Central memory CD8-positive, alpha-beta T cell (primary cell): Measurements from ENCODE around the gene ZNF622.
"Not testable (repeated sequence)": the region's sequence is repeated elsewhere in the genome, so short reads cannot be mapped to it uniquely, and the experiment has no call there.

Source experiments
- ATAC-seq: fragments of 150-1000 bp; cut with Tn5 transposase; replicated peaks from 2 replicates; pipeline ENCODE4 v1.10.0; 2022; ENCODE audit warnings: mild to moderate bottlenecking, moderate FRiP score, moderate number of reproducible peaks; ENCODE audit not compliant: poor library complexity, severe bottlenecking; ENCODE audit errors: extremely low read depth
- DNase-seq, 2 donors: peaks; one replicate each; pipeline ENCODE4 v3.0.0; 2021; ENCODE audit warnings: low spot score in 2 of 2
- H3K27ac Mint-ChIP-seq: one replicate; pipeline ENCODE4 v1.8.0; 2022; ENCODE audit warnings: low read depth, mild to moderate bottlenecking, moderate library complexity, mixed read lengths
- H3K27me3 Mint-ChIP-seq: one replicate; pipeline ENCODE4 v1.8.0; 2022; ENCODE audit warnings: mixed read lengths
- H3K36me3 Mint-ChIP-seq: one replicate; pipeline ENCODE4 v1.8.0; 2022; ENCODE audit warnings: mild to moderate bottlenecking, moderate library complexity, mixed read lengths; ENCODE audit not compliant: insufficient read depth
- H3K4me1 Mint-ChIP-seq: one replicate; pipeline ENCODE4 v1.8.0; 2022; ENCODE audit warnings: mixed read lengths
- H3K4me3 Mint-ChIP-seq: one replicate; pipeline ENCODE4 v1.8.0; 2022; ENCODE audit warnings: mild to moderate bottlenecking, moderate library complexity, mixed read lengths
- H3K9me3 Mint-ChIP-seq: one replicate; pipeline ENCODE4 v1.8.0; 2022; ENCODE audit warnings: mixed read lengths

ZNF622 gene

GRCh38 chr5:16453609-16454008, 12.0 kb downstream of the ZNF622 start:
- ATAC-seq (no peak), DNase-seq (no peak)
- Mint-ChIP-seq H3K9me3 (no peaks in the 10 kb centered on the region), H3K4me1 (peaks cover 36% of the 10 kb centered on the region), H3K4me3 (no peak overlapping the region), H3K36me3 (peaks cover 75% of the 10 kb centered on the region), H3K27ac (no peak overlapping the region), H3K27me3 (no peaks in the 10 kb centered on the region)

DNA sequence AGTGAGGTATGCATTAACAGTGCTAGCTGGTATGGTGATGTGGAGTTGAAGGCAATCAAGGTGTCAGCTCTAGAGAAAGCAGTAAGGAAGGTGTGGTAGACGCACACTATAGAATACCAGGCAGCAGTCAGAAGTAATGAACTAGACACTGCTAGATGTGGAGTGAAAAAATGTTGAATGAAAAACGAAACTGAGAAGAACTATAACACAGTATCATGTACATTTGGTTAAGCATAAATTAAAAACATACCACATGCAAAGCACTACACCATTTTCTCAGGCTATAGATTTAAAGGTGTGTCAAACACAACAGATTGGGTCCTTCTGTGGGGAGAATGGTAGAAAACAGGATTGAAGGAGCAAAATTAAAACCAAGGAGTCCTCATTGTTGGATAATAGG, 15.4 kb downstream of the ZNF622 start:
- DNase-seq: no peak
- peaks cover 17% of the 10 kb centered on the region for H3K4me1 Mint-ChIP-seq
- no peak overlapping the region for H3K4me3 Mint-ChIP-seq
- no peak for ATAC-seq
- no peaks in the 10 kb centered on the region for H3K9me3 Mint-ChIP-seq
- H3K27me3 Mint-ChIP-seq: no peaks in the 10 kb centered on the region
- H3K36me3 Mint-ChIP-seq: peaks cover 66% of the 10 kb centered on the region
- no peak overlapping the region for H3K27ac Mint-ChIP-seq

DNA sequence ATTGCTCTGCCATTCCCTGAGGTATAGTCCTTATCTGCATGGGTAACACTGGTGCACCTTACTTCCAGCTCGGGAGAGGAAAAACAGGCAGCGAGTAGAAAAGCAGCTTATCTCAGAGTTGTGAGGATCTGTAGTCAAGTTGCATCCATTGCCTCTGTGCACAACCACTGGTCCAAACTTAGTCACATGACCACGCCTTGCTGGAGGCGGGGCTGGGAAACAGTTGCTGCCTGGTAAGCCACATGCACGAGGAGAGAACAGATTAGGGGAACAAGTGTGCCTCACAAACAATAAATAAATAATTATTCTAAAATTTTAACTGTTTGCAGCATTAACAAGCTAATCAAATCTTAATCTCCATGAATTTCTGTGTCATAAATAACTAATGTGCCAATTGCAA, 18.6 kb downstream of the ZNF622 start:
- Mint-ChIP-seq H3K27ac (no peak overlapping the region), H3K9me3 (no peaks in the 10 kb centered on the region), H3K4me1 (peaks cover 5% of the 10 kb centered on the region), H3K4me3 (no peak overlapping the region), H3K36me3 (peaks cover 48% of the 10 kb centered on the region), H3K27me3 (no peaks in the 10 kb centered on the region)
- DNase-seq (no peak), ATAC-seq (no peak)

- ATAC-seq (no peak), DNase-seq (no peak)
- no peaks in the 10 kb centered on the region for H3K4me1 Mint-ChIP-seq
- H3K4me3 Mint-ChIP-seq: no peak overlapping the region
- peaks cover 1% of the 10 kb centered on the region for H3K36me3 Mint-ChIP-seq
- H3K27me3 Mint-ChIP-seq: peaks cover 14% of the 10 kb centered on the region
- H3K9me3 Mint-ChIP-seq: no peaks in the 10 kb centered on the region
- no peak overlapping the region for H3K27ac Mint-ChIP-seq
Measured at GRCh38 chr5:16437977-16438376, 27.6 kb downstream of the ZNF622 start.

GRCh38 chr5:16436065-16436682, 29.4 kb downstream of the ZNF622 start:
- not testable (repeated sequence) for ATAC-seq, DNase-seq
- peaks cover 27% of the 10 kb centered on the region for H3K27me3 Mint-ChIP-seq

GRCh38 chr5:16431490-16431889, 34.1 kb downstream of the ZNF622 start:
- Mint-ChIP-seq H3K27me3 (peaks cover 46% of the 10 kb centered on the region), H3K27ac (no peak overlapping the region), H3K4me3 (no peak overlapping the region), H3K9me3 (no peaks in the 10 kb centered on the region), H3K4me1 (no peaks in the 10 kb centered on the region), H3K36me3 (no peaks in the 10 kb centered on the region)
- ATAC-seq: no peak
- no peak for DNase-seq

More at GRCh38 chr5:16436065-16436682, 29.4 kb downstream of the ZNF622 start:
- not testable (repeated sequence) for H3K4me1 Mint-ChIP-seq, H3K36me3 Mint-ChIP-seq, H3K27ac Mint-ChIP-seq, H3K9me3 Mint-ChIP-seq, H3K4me3 Mint-ChIP-seq

DNA sequence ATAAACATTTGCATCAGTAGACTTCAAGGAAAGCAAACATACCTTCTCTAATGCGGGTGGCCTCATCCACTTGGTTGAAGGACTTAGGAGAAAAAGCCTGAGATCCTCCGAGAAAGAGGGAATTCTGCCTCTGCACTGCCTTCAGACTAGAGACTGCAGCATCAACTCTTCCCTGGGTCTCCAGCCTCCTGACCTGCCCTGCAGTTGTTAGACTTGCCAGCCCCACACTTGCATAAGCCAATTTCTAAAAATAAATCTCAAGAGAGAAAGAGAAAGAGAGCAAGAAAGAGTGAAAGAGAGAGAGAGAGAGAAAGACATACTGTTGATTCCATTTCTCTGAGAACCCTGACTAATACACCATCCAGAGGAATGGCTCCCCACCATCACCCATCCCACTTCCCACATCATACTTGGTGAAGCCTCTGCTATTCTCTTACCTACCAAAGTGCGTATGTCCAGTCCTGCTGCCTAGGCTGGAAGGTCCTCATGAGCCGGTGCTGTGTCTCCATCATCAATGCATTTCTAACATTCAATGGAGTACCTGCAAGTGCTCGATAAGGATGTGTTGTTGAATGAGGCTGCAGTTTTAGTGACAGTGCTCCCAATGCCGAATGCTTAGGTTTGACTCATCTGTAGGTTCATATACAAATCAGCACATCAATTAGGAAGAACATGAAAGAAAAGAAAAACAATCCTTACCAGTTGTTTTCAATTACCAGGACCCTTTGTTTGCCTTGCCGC, 35.1 kb downstream of the ZNF622 start:
- Mint-ChIP-seq H3K27ac (no peak overlapping the region), H3K4me1 (no peaks in the 10 kb centered on the region), H3K9me3 (no peaks in the 10 kb centered on the region), H3K4me3 (no peak overlapping the region), H3K27me3 (peaks cover 48% of the 10 kb centered on the region), H3K36me3 (peaks cover 2% of the 10 kb centered on the region)
- no peak for DNase-seq
- ATAC-seq: no peak

DNA sequence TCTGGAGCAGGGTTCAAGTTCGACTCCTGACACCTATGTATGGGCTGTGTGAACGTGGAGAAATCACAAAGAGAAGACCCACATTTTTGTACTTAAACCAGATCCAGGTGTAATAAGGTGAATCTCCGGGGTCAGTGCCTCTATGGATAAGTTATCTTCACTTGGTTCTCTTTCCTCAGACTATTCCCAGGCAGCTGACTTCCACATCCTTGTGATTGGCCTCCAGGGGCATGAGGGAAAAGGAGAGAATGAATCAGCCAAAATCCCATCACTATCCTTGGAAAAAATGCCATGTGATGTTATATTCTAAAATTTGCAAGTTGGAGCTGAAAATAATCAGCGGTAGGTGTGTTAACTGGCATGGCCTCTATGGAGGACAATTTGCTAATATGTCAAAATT, 37.2 kb downstream of the ZNF622 start:
- H3K27ac Mint-ChIP-seq: no peak overlapping the region
- H3K9me3 Mint-ChIP-seq: no peaks in the 10 kb centered on the region
- H3K27me3 Mint-ChIP-seq: peaks cover 42% of the 10 kb centered on the region
- DNase-seq (no peak), ATAC-seq (no peak)
- peaks cover 2% of the 10 kb centered on the region for H3K36me3 Mint-ChIP-seq
- H3K4me3 Mint-ChIP-seq: no peak overlapping the region
- H3K4me1 Mint-ChIP-seq: no peaks in the 10 kb centered on the region

GRCh38 chr5:16427587-16427986, 38.0 kb downstream of the ZNF622 start:
- Mint-ChIP-seq H3K4me1 (no peaks in the 10 kb centered on the region), H3K27ac (no peak overlapping the region), H3K9me3 (no peaks in the 10 kb centered on the region), H3K4me3 (no peak overlapping the region), H3K36me3 (peaks cover 2% of the 10 kb centered on the region), H3K27me3 (peaks cover 44% of the 10 kb centered on the region)
- no peak for DNase-seq
- ATAC-seq: no peak

DNA sequence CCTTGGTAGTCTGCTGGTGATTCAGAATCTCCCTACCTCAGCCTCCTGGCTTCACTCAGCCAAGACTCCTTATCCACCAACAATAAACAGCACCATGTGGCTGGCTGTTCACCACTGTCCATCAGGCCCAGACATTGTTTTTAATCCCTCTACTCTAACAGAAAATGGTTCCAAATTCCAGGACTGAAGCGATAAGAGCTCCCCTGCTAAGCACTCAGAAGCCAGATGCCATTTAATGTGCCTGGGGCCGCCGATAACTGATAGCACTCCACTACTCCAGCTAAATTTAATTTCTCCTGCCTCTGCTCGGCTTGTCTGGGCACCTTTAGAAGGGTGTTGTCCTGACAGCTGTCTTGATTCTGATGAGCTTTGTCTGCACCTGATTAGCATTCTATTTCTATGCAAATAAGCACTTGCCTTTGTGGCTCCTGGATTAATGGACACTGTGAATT, 47.1 kb downstream of the ZNF622 start:
- H3K4me1 Mint-ChIP-seq: no peaks in the 10 kb centered on the region
- ATAC-seq: no peak
- no peak overlapping the region for H3K4me3 Mint-ChIP-seq
- peaks cover 36% of the 10 kb centered on the region for H3K27me3 Mint-ChIP-seq
- no peaks in the 10 kb centered on the region for H3K36me3 Mint-ChIP-seq
- H3K27ac Mint-ChIP-seq: no peak overlapping the region
- DNase-seq: no peak
- H3K9me3 Mint-ChIP-seq: no peaks in the 10 kb centered on the region

GRCh38 chr5:16417398-16418074, 48.1 kb downstream of the ZNF622 start:
- no peaks in the 10 kb centered on the region for H3K9me3 Mint-ChIP-seq
- ATAC-seq (no peak), DNase-seq (no peak)
- H3K4me1 Mint-ChIP-seq: no peaks in the 10 kb centered on the region
- H3K27me3 Mint-ChIP-seq: peaks cover 27% of the 10 kb centered on the region
- no peaks in the 10 kb centered on the region for H3K36me3 Mint-ChIP-seq
- no peak overlapping the region for H3K27ac Mint-ChIP-seq
- no peak overlapping the region for H3K4me3 Mint-ChIP-seq

- DNase-seq (no peak), ATAC-seq (no peak)
- Mint-ChIP-seq H3K36me3 (no peaks in the 10 kb centered on the region), H3K27me3 (peaks cover 19% of the 10 kb centered on the region), H3K4me3 (no peak overlapping the region), H3K9me3 (no peaks in the 10 kb centered on the region), H3K27ac (no peak overlapping the region), H3K4me1 (no peaks in the 10 kb centered on the region)
Measured at GRCh38 chr5:16414861-16415260, 50.7 kb downstream of the ZNF622 start.
